GM20000 (cell line): ENCODE data around the gene DNLZ.

Experiments
- DNase-seq: peaks from one replicate; pipeline ENCODE4 v3.0.0; 2012; ENCODE audit warnings: low spot score
- TF ChIP-seq, protein P1 (sequence below): IDR thresholded peaks from 2 replicates; pipeline ENCODE4 v1.5.1; 2012; ENCODE audit warnings: mild to moderate bottlenecking, control low read depth; ENCODE audit errors: extremely low read depth, missing control alignments

DNLZ gene

DNA sequence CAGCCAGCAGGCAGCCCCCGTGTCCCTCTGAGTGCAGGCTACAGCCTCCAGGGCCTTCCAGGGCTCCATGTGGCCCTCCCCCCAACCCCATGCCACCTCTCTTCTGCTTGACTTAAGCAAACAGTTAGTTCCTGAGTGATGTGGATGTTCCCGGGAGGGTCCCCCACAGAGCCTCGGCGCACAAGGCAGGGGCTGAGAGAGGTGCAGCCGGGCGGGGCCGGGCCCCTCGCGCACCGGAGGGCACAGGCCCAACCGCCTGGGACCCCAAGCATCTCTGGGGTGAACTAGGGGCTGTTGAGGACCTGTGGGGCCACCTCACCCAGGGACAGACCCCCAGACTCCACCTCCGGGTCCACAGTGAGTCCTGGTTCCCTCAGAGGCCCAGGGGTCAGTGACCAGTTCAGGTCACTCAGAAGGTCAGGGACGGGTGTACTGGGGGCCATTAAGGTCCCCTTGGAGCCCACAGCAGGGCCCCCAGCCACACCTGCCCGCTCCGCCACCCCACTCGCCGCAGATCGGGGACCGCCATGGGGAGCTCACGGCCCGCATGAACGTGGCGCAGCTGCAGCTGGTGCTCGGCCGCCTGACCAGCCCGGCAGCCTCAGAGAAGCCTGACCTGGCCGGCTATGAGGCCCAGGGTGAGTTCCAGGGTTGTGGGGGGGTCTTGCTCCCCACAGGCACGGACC is 23.0 kb downstream of the DNLZ start:
- no peak for DNase-seq
- TF ChIP-seq, protein P1, sequence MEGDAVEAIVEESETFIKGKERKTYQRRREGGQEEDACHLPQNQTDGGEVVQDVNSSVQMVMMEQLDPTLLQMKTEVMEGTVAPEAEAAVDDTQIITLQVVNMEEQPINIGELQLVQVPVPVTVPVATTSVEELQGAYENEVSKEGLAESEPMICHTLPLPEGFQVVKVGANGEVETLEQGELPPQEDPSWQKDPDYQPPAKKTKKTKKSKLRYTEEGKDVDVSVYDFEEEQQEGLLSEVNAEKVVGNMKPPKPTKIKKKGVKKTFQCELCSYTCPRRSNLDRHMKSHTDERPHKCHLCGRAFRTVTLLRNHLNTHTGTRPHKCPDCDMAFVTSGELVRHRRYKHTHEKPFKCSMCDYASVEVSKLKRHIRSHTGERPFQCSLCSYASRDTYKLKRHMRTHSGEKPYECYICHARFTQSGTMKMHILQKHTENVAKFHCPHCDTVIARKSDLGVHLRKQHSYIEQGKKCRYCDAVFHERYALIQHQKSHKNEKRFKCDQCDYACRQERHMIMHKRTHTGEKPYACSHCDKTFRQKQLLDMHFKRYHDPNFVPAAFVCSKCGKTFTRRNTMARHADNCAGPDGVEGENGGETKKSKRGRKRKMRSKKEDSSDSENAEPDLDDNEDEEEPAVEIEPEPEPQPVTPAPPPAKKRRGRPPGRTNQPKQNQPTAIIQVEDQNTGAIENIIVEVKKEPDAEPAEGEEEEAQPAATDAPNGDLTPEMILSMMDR = no peak

DNA sequence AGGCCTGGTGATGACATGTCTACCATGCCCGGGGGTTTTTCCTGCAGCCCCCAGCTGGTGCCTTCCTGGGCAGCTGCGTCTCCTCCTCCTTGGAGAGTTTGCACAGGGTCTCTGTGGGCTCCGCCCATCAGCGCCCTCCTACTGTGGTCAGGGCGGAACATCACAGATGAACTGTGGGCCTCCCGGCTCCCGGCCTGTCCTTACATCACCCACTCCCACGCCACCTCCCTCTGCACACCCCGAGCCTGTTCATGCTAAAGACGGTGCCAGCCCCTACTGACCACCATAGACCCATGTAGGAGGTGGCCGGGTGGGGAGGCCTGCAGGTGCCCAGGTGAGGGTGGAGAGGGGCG is 23.6 kb downstream of the DNLZ start:
- no peak for DNase-seq
- TF ChIP-seq, protein P1 = no peak

DNA sequence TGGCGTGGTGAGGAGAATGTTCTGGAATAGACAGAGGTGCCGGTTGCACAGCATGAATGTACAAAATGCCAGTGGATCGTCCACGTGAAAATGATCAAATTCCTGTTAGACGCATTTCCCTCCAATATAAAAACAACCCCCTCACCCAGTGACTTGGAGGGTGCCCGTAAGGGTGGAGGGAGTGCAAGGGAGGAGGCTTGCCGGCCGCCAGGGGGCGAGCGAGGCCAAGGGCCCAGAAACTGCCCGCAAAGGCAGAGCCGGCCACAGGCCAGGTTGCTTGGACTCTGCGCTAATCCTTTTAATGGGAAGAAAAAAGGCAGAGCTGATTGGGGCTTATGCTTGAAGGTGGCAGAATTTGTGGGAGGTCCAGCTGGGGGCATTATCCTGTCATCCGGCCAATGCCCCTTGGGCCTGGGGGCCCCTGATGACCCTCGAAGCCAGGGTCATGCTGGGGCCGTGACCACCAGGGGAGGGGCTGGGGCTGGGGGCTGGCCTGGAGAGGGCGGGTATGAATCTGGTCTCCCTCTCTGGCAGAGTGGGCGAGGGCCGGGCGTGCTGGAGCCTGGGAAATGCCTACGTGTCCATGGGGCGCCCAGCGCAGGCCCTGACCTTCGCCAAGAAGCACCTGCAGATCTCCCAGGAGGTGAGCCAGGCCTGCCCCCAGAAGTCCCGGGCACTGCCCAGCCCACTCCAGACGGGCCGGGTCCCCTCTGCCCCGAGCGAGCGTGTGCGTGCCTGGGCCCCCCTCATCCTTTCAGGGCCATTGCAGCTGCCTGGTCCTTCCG is 24.2 kb downstream of the DNLZ start:
- peak; percentile 91 for DNase-seq
- TF ChIP-seq, protein P1 = peak; percentile 68

DNA sequence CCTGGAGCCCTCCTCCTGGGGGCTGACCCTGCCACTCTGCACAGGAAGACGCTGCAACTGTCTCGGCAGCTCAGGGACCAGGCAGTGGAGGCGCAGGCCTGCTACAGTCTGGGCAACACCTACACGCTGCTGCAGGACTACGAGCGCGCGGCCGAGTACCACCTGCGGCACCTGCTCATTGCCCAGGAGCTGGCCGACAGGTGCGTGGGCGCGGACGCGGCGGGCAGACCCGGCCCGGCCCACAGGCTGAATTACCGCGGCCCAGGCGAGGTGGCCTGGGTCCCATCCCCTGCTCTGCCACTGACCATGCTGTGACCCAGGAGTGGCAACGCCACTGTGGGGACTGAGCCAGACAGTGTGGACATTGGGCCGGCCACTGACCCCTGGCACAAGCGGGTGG is 25.0 kb downstream of the DNLZ start:
- TF ChIP-seq, protein P1 = no peak
- no peak for DNase-seq

DNA sequence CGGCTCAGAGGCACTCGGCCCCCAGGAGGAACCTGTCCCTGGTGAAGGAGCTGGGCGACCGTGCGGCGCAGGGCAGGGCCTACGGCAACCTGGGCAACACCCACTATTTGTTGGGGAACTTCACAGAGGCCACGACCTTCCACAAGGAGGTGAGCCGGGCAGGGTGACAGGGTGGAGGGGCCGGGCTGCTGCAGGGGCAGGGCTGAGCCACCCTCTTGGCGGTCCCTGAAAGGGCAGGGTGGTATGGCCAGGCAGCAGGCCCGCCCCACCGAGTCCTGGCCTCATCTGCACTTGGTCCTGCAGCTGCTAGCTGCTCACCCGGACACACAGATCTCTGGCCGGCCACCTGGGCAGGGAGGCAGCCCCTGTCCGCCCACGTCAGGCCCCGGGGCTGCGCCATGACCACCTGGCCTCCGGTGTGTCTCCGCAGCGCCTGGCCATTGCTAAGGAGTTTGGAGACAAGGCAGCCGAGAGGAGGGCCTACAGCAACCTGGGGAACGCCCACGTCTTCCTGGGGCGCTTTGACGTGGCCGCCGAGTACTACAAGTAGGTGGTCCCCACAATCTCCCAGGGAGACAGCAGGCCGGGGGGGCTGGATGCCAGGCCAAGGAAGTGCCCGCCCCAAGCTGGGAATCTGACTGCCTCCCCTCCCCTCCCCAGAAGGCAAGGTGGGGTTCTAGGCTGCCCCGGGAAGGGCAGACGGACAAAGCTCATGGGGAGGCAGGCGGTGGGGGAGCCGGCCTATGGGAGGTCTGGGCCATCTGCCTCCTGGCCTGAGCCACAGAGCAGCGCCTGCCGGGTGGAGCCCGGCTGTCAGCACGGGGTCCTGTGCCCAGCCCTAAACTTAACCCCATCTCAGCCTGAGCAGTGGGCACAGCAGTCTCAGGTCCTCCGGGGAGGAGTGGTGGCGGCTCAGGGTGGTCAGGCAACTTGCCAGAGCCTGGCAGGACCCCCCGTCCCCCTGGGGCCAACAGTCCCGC is 25.8 kb downstream of the DNLZ start:
- TF ChIP-seq, protein P1 = no peak
- no peak for DNase-seq

DNA sequence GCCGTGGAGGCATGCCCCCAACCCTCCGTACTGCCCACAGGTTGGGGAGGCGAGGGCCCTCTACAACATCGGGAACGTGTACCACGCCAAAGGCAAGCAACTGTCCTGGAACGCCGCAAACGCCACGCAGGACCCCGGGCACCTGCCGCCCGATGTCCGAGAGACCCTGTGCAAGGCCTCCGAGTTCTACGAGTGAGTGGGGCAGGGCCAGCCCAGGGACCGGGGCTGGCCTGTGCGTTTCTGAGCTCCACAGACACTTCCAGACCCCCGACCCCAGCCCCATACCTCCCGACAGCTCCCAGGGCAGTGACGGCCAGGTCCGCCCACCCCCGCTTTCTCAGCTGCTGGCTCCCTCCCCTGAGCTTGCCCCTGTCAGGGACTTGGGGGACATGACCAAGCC is 26.7 kb downstream of the DNLZ start:
- TF ChIP-seq, protein P1 = no peak
- no peak for DNase-seq
